NCI-H2107 treated with DMSO at 0.1 percent for 48 hours (cell line): Measurements from ENCODE around the gene MAP3K5.
"Not testable (repeated sequence)": the region's sequence is repeated elsewhere in the genome, so short reads cannot be mapped to it uniquely, and the experiment has no call there.

ENCODE experiments used
- DNase-seq: peaks from one replicate; lab custom pipeline; 2025; ENCODE audit not compliant: unreplicated experiment; lab: John Stamatoyannopoulos, UW

Gene MAP3K5

GRCh38 chr6:136696238-136696637, 96.0 kb downstream of the MAP3K5 start:
- no peak for DNase-seq

DNA sequence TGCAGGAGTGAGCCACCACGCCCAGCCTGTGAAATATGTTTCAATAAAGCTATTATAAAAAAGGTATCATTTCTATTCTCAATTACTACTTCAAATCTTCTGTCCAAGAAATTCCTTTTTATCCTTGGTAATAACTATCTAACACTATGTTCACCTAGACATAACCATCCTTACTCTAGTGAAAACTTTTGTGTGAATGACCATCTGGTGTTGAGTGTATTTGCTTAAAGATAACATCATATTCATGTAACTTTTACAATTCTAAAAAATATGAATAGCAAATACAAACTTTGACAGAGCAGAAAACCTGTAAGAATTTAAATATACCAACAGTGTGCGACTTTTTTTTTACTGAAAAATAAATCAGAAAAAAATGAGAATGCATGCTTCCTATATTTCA, 96.9 kb downstream of the MAP3K5 start:
- DNase-seq, result no peak

- no peak for DNase-seq
Observed at GRCh38 chr6:136693090-136693489, 99.2 kb downstream of the MAP3K5 start.

GRCh38 chr6:136687894-136688293, 104.4 kb downstream of the MAP3K5 start:
- not testable (repeated sequence) for DNase-seq

GRCh38 chr6:136685540-136686108, 106.7 kb downstream of the MAP3K5 start:
- no peak for DNase-seq

- DNase-seq, result no peak
Observed at GRCh38 chr6:136684466-136684865, 107.8 kb downstream of the MAP3K5 start.

DNA sequence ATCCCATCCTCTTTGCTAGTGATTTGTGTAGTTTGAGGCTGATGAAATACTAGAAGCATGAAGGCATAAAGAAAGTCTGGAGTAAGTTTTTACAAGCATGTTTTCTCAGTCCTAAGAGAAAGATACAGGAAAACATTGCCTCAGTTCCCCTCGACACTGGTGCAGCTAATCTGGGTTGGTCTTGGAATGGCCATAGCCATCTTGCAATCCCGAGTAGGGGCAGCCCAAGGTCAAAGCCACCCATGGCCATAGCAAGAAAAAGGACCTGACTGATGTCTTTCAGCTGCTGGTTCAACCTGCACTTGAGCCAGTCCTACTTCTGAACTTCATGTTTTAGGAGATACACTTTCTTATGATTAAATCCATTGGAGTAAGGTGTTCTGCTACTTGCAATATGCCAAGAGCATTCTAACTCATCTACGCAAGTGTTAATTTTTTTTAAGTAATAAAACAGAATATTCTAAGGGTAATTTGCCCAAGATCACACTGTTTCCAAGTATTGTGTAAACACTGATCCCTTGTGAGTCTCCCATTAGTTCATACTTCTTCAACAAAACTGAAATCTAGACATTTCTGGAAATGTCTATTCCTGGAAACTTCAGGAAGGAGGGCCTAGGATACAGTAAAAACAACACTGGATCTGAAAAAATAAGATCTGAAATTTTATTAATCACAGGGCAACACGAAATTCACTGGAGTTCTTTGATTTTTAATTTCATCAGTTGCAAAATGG, 108.9 kb downstream of the MAP3K5 start:
- no peak for DNase-seq

- DNase-seq, result no peak
Observed at GRCh38 chr6:136682292-136682691, 110.0 kb downstream of the MAP3K5 start.

- no peak for DNase-seq
Observed at GRCh38 chr6:136677822-136678221, 114.5 kb downstream of the MAP3K5 start.

DNA sequence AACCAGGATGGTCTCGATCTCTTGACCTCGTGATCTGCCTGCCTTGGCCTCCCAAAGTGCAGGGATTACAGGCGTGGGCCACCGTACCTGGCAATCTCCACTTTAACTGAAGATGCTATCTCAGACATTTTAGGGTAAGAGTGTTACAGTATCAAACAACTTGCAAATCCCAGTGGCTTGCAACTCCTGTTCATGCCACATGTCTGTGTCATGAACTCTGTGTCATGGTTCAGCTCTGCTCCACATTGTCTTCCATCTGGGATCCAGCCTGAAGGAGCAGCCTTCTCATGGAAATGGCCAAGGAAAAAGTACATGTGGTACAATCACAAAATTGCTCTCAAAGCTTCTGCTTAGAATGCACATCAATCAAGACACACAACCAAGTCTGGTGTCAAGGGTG, 114.9 kb downstream of the MAP3K5 start:
- no peak for DNase-seq

- no peak for DNase-seq
Observed at GRCh38 chr6:136676075-136676474, 116.2 kb downstream of the MAP3K5 start.

DNA sequence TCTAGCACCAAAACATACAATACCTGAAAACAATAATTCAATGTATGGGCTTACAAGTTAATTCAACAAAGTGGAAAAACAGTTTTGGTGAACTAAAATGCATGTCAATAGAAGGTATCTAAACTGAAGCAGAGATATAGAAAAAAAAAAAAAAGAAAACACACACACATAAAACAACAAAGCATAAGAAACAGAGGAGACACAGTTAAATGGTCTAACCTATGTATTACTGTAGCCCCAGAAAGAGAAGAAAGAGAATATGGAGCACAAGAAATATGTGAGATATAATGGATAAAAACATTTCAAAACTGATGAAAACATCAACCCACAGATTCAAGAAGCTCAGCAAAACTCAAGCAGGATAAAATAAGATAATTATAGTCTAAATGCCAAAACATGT, 118.7 kb downstream of the MAP3K5 start:
- DNase-seq, result no peak

GRCh38 chr6:136672144-136672543, 120.1 kb downstream of the MAP3K5 start:
- DNase-seq, result no peak

DNA sequence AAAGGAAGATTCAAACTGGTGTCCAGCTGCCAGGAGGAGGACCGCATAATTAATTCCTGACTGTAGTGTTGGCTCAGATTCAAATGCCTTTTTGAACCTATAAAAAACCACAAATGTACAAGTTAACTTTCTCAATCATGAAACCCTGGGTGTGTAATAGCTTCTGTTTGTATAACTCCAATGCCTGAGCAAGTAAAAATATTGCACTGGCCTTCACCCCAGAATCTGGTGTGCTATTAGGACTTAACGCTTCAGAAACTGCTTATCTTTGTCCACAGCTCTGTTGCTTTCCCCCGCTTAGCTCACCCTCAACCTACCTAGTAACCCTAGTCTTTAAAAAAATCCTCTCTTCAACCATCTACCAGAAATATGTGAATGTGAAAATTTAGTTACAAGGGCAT, 123.0 kb downstream of the MAP3K5 start:
- DNase-seq, result no peak

- no peak for DNase-seq
Observed at GRCh38 chr6:136668571-136668970, 123.7 kb downstream of the MAP3K5 start.

DNA sequence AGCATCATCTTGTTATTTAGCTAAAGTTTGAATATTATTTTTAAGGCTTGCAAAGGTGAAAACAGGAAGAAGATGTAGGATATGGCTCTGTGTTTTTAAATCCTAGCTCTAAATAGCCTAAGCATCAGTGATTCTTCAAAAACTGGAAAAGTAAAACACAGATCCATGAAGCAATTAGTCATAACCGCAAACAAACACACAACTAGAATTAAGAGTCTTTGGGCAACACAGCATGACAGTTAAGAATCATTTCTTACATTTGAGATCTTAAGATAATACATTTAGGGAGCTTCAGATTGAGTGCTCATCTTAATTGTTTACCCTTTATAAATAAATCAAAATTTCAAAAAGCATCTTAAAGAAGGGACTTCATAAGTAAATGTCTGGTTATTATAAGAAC, 126.2 kb downstream of the MAP3K5 start:
- no peak for DNase-seq

- no peak for DNase-seq
Observed at GRCh38 chr6:136662347-136663237, 129.7 kb downstream of the MAP3K5 start.

DNA sequence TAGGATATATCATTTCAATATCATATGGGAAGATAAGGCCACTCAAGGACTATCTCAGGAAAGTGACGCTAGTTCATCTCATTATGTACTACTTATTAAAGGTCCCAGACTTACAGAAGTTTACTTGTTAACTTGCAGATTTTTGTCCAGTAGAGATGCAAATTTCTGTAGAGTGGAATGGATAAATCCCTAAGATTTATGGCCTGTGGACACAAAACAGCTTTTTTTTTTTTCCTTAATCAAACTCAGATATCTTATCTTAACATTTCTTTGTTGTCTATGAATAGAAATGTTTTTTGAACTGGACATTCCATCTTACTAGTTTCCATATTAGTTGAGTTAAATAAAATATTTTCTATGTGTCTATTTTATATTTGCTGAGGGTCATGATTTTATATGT, 131.6 kb downstream of the MAP3K5 start:
- no peak for DNase-seq

DNA sequence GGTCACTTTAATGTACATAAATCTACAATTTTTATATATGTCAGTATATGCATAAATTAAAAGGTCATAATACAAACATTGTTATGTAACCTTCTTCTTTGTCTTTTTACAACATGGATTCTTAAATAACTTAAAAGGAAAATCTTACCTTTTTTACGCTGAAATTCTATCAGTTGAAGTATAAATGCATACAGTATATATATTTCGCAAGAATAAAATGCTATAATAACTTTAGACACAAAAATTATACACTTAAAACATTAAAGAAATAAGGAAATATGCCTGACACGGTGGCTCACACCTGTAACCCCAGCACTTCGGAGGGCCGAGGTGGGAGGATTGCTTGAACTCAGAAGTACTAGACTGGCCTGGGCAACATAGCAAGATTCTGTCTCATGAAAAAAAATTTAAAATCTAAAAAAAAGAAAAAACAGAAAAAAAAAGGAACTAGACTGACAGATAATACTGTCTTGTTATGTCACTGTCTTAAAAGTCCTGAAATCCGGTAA, 132.2 kb downstream of the MAP3K5 start:
- DNase-seq, result no peak

DNA sequence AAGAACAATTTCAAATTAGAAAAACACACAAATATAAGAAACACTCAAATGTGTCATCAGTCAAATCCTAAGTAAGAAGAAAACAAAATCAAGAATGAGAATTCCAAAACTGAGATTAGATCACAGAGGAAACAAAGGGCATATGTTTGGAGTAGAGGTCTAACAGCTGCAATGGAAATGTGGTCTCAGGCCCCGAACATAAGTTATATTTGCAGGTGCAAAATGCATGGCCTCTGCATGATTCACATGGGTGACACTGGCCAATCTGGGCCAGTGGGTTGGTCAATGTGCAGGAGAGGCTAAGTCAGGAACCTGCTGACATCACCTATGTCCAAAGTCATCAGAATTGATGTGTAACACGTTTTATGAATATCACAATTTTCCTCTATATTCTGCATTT, 133.6 kb downstream of the MAP3K5 start:
- DNase-seq, result no peak

- DNase-seq, result no peak
Observed at GRCh38 chr6:136657666-136658065, 134.6 kb downstream of the MAP3K5 start.

DNA sequence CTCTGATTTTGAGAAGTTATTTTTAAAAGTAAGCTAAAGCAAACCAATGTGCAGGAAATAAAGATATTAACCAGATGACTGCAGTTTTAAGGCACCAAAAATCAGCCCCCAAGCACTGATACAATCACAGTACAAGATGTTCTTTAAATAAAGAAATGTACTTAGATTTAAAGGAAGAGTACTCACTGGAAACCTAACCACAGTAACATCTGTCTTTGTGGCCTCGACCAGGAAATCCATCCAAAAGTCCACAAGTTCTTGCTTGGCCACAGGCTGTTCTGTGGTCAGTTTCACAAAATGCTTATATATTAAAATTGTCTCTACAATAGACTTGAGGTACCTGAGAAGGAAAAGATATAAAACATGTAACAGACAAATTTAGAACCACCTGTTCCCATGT, 136.2 kb downstream of the MAP3K5 start:
- DNase-seq, result no peak
